CD14-positive monocyte (primary cell): ENCODE measurements around the gene SEMA3F. TPM values are rescaled to one million over a fixed set of nuclear protein-coding genes. Genes with fewer than 3 reads are reported as not detected.

Experiments
- DNase-seq, 3 donors: peaks; one replicate each; pipeline ENCODE4 v3.0.0-alpha.2; 2011 to 2022
- H2AFZ ChIP-seq: 2 replicates; pipeline ENCODE4 v1.6.0; 2012; ENCODE audit warnings: mild to moderate bottlenecking, low read depth, low read length, inconsistent platforms; ENCODE audit not compliant: insufficient read depth, poor library complexity, severe bottlenecking
- H3K27ac ChIP-seq, 2 donors: 1 replicate in 1 of 2; 2 replicates in 1 of 2; pipeline ENCODE4 v1.5.1; 2012 to 2013; ENCODE audit warnings: low read length in 2 of 2, control low read depth in 1 of 2, inconsistent platforms in 1 of 2, low read depth in 1 of 2, mild to moderate bottlenecking in 1 of 2
- H3K27me3 ChIP-seq, 2 donors: one replicate each; pipeline versions ENCODE4 v1.6.0 to v1.6.1; 2011 to 2013; ENCODE audit warnings: low read length in 2 of 2; ENCODE audit not compliant: control insufficient read depth in 2 of 2, insufficient read depth in 2 of 2
- H3K36me3 ChIP-seq, 2 donors: replicated peaks in 1 of 2; 1 replicate in 1 of 2; 2 replicates in 1 of 2; pipeline versions ENCODE4 v1.5.1 to v1.6.1; 2012 to 2013; ENCODE audit warnings: low read length in 2 of 2, control low read depth in 1 of 2, inconsistent platforms in 1 of 2, mild to moderate bottlenecking in 1 of 2; ENCODE audit not compliant: insufficient read depth in 2 of 2, control insufficient read depth in 1 of 2
- H3K4me1 ChIP-seq, 2 donors: 1 replicate in 1 of 2; 2 replicates in 1 of 2; pipeline versions ENCODE4 v1.5.1 to v1.6.1; 2012 to 2013; ENCODE audit warnings: low read length in 2 of 2, control low read depth in 1 of 2, inconsistent platforms in 1 of 2, mild to moderate bottlenecking in 1 of 2, moderate library complexity in 1 of 2; ENCODE audit not compliant: insufficient read depth in 2 of 2, control insufficient read depth in 1 of 2
- H3K4me2 ChIP-seq: replicated peaks from 2 replicates; pipeline ENCODE3; 2012; ENCODE audit warnings: low read length, moderate library complexity, mild to moderate bottlenecking; ENCODE audit not compliant: poor library complexity, severe bottlenecking; ENCODE audit errors: extremely low read depth
- H3K4me3 ChIP-seq, 3 experiments: fragments of 200-600 bp in 1 of 3; sonication (generic) in 1 of 3; replicated peaks in 1 of 3; 1 replicate in 2 of 3; 2 replicates in 1 of 3; pipeline ENCODE4 v1.5.1; 2011 to 2013; ENCODE audit warnings: low read length in 3 of 3, mild to moderate bottlenecking in 3 of 3, control low read depth in 2 of 3, low read depth in 2 of 3, inconsistent platforms in 1 of 3, moderate library complexity in 1 of 3
- H3K79me2 ChIP-seq: 2 replicates; pipeline ENCODE4 v1.6.0; 2012; ENCODE audit warnings: mild to moderate bottlenecking, control low read depth, inconsistent platforms, low read length, moderate library complexity; ENCODE audit not compliant: insufficient read depth
- H3K9ac ChIP-seq: 2 replicates; pipeline ENCODE4 v1.6.0; 2017; ENCODE audit warnings: low read length, mild to moderate bottlenecking; ENCODE audit not compliant: insufficient read depth, poor library complexity, severe bottlenecking
- H3K9me3 ChIP-seq, 2 donors: replicated peaks in 1 of 2; 1 replicate in 1 of 2; 2 replicates in 1 of 2; pipeline versions ENCODE4 v1.5.1 to v1.6.1; 2012 to 2013; ENCODE audit warnings: low read length in 2 of 2, control low read depth in 1 of 2; ENCODE audit not compliant: control insufficient read depth in 1 of 2, insufficient read depth in 1 of 2
- H4K20me1 ChIP-seq: 2 replicates; pipeline ENCODE4 v1.6.0; 2012; ENCODE audit warnings: mild to moderate bottlenecking, low read length, control low read depth, moderate library complexity; ENCODE audit not compliant: insufficient read depth
- H3K27ac Mint-ChIP-seq, 7 donors: one replicate each; pipeline ENCODE4 v1.8.0; 2020; ENCODE audit warnings: mild to moderate bottlenecking in 7 of 7, mixed read lengths in 7 of 7, moderate library complexity in 6 of 7, inconsistent platforms in 2 of 7
- H3K27me3 Mint-ChIP-seq, 3 donors: one replicate each; pipeline ENCODE4 v1.8.0; 2021 to 2022; ENCODE audit warnings: low read depth in 3 of 3, mild to moderate bottlenecking in 3 of 3, mixed read lengths in 3 of 3, moderate library complexity in 3 of 3, inconsistent platforms in 1 of 3
- H3K36me3 Mint-ChIP-seq, 2 donors: one replicate each; pipeline ENCODE4 v1.8.0; 2020; ENCODE audit warnings: mixed read lengths in 2 of 2, inconsistent platforms in 1 of 2, mild to moderate bottlenecking in 1 of 2
- H3K4me1 Mint-ChIP-seq: one replicate; pipeline ENCODE4 v1.8.0; 2020; ENCODE audit warnings: mild to moderate bottlenecking, mixed read lengths
- H3K4me3 Mint-ChIP-seq, 2 donors: one replicate each; pipeline ENCODE4 v1.8.0; 2020; ENCODE audit warnings: mild to moderate bottlenecking in 2 of 2, mixed read lengths in 2 of 2, moderate library complexity in 1 of 2
- H3K9me3 Mint-ChIP-seq, 7 donors: one replicate each; pipeline ENCODE4 v1.8.0; 2020 to 2022; ENCODE audit warnings: mixed read lengths in 7 of 7, mild to moderate bottlenecking in 6 of 7, moderate library complexity in 6 of 7, inconsistent platforms in 2 of 7
- CTCF ChIP-seq: fragments of 200-600 bp; IDR thresholded peaks from one replicate; pipeline ENCODE4 v1.8.0; 2022; ENCODE audit warnings: antibody characterized with exemption, mild to moderate bottlenecking
- WGBS: methylation state at CpG from one replicate; pipeline ENCODE4 v1.1.5; 2013; ENCODE audit warnings: missing lambda C conversion rate; ENCODE audit not compliant: insufficient coverage; 5-methylcytosine and 5-hydroxymethylcytosine counted together
- intact Hi-C, 2 donors: fragments of 100-400 bp; cut with micrococcal nuclease; formaldehyde crosslinking; loops; one replicate each; pipeline versions ENCODE4 v1.15.0 to v1.15.1; 2023
- polyA plus RNA-seq, 3 donors: library from polyadenylated mRNA; depleted of rRNA in 1 of 3; unstranded in 2 of 3; stranded (reverse) in 1 of 3; fragments of 300-500 nt in 2 of 3; fragments of >200 nt in 1 of 3; fragmentation: Illumina TruSeq in 2 of 3; gene quantifications; 1 replicate in 2 of 3; 2 replicates in 1 of 3; pipeline ENCODE4 v1.2.3, GENCODE V29; 2012 to 2021

Gene SEMA3F
- polyA plus RNA-seq, 3 donors, result 0.01 TPM; not detected in 2

DNA sequence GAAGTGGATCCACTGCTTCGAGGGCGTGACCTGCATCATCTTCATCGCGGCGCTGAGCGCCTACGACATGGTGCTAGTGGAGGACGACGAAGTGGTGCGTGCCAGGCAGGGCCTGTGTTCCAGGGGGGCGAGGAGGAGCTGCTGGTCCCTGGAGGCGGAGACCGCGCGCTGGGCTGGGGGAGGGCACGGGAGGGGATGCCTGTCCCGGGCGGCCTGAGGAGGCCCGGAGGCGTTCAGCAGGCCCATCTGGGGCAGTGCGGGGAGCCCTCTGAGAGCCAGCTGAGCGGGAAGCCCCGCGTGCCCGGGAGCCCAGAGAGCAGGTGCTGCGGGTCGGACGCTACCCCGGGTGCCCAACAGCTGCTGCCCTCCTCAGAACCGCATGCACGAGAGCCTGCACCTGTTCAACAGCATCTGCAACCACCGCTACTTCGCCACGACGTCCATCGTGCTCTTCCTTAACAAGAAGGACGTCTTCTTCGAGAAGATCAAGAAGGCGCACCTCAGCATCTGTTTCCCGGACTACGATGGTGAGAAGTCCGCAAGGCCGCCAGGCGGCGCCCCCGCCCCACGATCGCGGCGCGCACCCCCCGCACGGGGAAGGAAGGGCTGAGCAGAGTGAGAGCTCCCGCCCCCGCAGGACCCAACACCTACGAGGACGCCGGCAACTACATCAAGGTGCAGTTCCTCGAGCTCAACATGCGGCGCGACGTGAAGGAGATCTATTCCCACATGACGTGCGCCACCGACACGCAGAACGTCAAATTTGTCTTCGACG, 39.2 kb downstream of the SEMA3F start:
- H3K9ac ChIP-seq, result no peak overlapping the region
- peaks cover 46 to 53% (median 53%) of the 10 kb centered on the region in 3 donors for H3K27me3 Mint-ChIP-seq
- H3K4me3 Mint-ChIP-seq, result peak overlapping the region in 1 of 2 donors; percentile 85
- peaks cover 15 to 40% of the 10 kb centered on the region in 2 donors for H3K27me3 ChIP-seq
- peaks cover 25 to 37% of the 10 kb centered on the region in 2 donors for H3K4me1 ChIP-seq
- H3K9me3 Mint-ChIP-seq, result peaks cover 0 to 11% (median 5%) of the 10 kb centered on the region in 7 donors
- peak overlapping the region in 2 of 7 donors; percentile 41 to 63 for H3K27ac Mint-ChIP-seq
- H2AFZ ChIP-seq, result no peak overlapping the region
- peak; percentile 79 for TF ChIP-seq CTCF
- H4K20me1 ChIP-seq, result no peaks in the 10 kb centered on the region
- 8% methylated on average over 70 of the region's 70 CpGs for WGBS
- H3K4me3 ChIP-seq, result peak overlapping the region in 1 of 3 experiments; percentile 28
- H3K79me2 ChIP-seq, result no peaks in the 10 kb centered on the region
- H3K27ac ChIP-seq, result no peak overlapping the region
- H3K4me1 Mint-ChIP-seq, result peaks cover 27% of the 10 kb centered on the region
- H3K9me3 ChIP-seq, result peaks cover 0 to 10% of the 10 kb centered on the region in 2 donors
- peak; percentile 31 to 52 (median 37) for DNase-seq
- H3K36me3 ChIP-seq, result no peaks in the 10 kb centered on the region
- intact Hi-C loops, result no loop called here
- peak overlapping the region; percentile 33 for H3K4me2 ChIP-seq
- no peaks in the 10 kb centered on the region for H3K36me3 Mint-ChIP-seq

- H2AFZ ChIP-seq, result no peak overlapping the region
- H3K9me3 ChIP-seq, result peaks cover 0 to 10% of the 10 kb centered on the region in 2 donors
- Mint-ChIP-seq H3K27ac (peak overlapping the region in 2 of 7 donors; percentile 54 to 63), H3K4me1 (peaks cover 27% of the 10 kb centered on the region), H3K4me3 (peak overlapping the region in 1 of 2 donors; percentile 85), H3K27me3 (peaks cover 47 to 57% (median 51%) of the 10 kb centered on the region in 3 donors), H3K9me3 (peaks cover 0 to 11% (median 5%) of the 10 kb centered on the region in 7 donors), H3K36me3 (no peaks in the 10 kb centered on the region)
- 64% methylated on average over 12 of the region's 14 CpGs for WGBS
- DNase-seq, result no peak
- no peak for TF ChIP-seq CTCF
- no peaks in the 10 kb centered on the region for H3K79me2 ChIP-seq
- no peaks in the 10 kb centered on the region for H4K20me1 ChIP-seq
- H3K4me3 ChIP-seq, result peak overlapping the region in 1 of 3 experiments; percentile 28
- H3K9ac ChIP-seq, result no peak overlapping the region
- no peak overlapping the region for H3K27ac ChIP-seq
- H3K4me1 ChIP-seq, result peaks cover 25 to 37% of the 10 kb centered on the region in 2 donors
- H3K36me3 ChIP-seq, result no peaks in the 10 kb centered on the region
- H3K27me3 ChIP-seq, result peaks cover 15 to 40% of the 10 kb centered on the region in 2 donors
- intact Hi-C loops, result no loop called here
- H3K4me2 ChIP-seq, result peak overlapping the region; percentile 33
Observed at GRCh38 chr3:50194903-50195500, 39.9 kb downstream of the SEMA3F start.
